HG03045 (cell line): ENCODE data around the gene DUOX1.
"Not testable (repeated sequence)": the region's sequence is repeated elsewhere in the genome, so short reads cannot be mapped to it uniquely, and the experiment has no call there.

Source experiments
- ATAC-seq: cut with Tn5 transposase; IDR thresholded peaks from one replicate; pipeline ENCODE4 v1.9.1; 2021; ENCODE audit warnings: mild to moderate bottlenecking, moderate library complexity; ENCODE audit not compliant: unreplicated experiment

Gene DUOX1

DNA sequence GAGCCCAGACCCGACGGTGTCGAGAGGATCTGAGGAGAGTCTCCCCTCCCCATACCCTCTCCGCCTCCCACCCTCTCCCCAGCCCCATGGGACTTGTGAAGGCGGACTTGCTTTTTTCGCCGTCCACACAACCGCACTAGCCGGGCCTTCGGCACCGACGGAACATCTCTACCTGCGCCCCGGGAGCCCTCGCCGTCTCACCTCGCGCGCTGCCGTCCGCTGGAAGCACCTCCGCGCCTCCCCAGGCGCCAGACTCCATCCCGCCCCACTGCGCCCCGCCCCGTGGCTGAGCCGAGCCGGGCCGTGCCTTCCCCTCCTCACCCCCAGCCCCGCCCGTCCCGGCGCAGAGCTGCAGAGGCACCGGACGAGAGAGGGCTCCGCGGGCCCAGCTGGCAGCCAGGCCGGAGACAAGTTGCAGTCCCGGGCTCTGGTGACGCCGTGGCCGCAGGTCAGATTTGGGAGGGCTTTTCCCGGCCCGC lies at the start of gene DUOX1, which contains the start of gene DUOXA1:
TSS of gene DUOX1 (plus strand) at position 344 of the 479 bp plus-strand sequence. CDS start 1,973 bp downstream, outside the sequence.
TSS of gene DUOXA1 (minus strand) at position 229 of the 479 bp plus-strand sequence. CDS start 6,865 bp downstream, outside the sequence.
- no peak for ATAC-seq

DNA sequence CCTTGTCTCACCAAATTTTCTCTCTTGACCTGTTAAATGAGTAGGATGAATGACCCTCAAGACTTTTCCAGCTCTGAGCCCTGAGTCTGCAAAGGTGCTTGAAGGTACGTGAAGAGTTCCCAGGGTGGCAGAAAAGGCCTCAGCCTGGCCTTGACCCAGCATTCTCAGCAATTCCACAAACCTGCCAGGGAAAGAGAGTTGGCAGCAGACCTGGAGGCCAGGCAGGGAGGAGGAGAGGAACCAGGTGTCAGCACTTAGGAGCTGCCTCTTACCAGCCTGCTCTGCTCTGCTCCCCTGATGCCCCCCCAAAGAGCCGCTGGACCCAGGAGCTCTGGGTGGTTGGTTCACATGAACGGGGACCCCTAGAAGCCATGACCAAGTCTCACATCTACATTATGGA lies 49.2 kb upstream of the DUOX1 start:
- not testable (repeated sequence) for ATAC-seq

- not testable (repeated sequence) for ATAC-seq
Observed at GRCh38 chr15:45082412-45082811, 47.4 kb upstream of the DUOX1 start.

GRCh38 chr15:45083223-45083622 lies 46.6 kb upstream of the DUOX1 start:
- no peak for ATAC-seq

DNA sequence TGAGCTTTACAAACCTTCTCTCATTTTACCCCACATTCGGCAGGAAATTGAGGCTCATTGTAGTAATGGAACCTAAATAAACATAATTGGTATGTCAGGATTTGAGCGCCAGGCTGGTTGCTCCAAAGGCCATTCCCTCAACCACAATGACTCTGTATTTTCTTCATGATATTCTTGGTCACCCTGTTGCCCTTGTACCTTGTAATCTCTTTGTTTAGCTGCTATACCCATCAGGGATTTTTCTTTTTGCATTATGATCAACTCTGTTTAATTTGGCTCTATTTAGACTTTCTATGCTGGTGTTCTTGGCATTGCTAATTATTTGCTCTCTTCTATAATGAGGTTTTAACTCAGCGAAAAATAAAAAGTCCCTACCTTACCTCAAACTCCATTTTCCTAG lies 45.6 kb upstream of the DUOX1 start:
- ATAC-seq, result no peak

- ATAC-seq, result no peak
Observed at GRCh38 chr15:45087513-45087912, 42.3 kb upstream of the DUOX1 start.

DNA sequence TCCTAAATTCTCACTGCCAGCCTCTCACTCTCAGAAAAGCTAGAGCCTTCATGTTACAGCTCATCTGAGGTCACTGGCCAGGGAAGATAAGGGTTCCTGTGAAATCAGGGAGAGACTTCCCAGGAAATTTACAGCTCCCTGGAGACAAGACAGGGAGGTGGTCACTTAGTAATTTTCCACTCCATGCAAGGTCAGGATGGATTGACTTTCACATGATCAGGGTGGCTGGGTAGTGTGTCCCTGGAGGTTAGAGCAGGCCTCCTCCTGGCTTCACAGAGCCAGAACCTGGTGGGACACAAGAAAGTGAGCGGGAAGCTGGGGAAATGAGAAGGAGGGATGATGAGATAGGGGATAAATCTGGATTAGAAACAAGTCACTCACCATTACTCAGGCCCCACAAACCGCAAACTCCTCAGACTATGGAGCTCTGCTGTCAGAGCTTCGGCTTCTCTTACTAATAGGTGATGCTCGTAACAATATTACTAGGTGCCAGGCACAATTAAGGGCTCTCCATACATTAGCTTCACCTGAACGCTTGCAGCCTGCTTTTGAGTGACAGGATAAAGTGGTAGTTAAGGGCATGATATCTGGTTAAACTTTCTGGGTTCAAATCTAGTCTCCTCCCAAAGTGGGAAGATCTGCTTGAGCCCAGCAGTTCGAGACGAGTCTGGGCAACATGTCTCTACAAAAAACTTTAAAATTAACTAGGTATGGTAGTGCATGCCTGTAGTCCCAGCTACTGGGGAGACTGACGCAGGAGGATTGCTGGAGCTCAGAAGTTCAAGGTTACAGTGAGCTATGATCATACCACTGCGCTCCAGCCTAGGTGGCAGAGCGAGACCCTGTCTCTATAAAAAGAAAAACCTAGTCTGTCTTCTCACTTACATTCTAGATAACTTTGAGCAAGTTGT lies 40.7 kb upstream of the DUOX1 start:
- no peak for ATAC-seq

DNA sequence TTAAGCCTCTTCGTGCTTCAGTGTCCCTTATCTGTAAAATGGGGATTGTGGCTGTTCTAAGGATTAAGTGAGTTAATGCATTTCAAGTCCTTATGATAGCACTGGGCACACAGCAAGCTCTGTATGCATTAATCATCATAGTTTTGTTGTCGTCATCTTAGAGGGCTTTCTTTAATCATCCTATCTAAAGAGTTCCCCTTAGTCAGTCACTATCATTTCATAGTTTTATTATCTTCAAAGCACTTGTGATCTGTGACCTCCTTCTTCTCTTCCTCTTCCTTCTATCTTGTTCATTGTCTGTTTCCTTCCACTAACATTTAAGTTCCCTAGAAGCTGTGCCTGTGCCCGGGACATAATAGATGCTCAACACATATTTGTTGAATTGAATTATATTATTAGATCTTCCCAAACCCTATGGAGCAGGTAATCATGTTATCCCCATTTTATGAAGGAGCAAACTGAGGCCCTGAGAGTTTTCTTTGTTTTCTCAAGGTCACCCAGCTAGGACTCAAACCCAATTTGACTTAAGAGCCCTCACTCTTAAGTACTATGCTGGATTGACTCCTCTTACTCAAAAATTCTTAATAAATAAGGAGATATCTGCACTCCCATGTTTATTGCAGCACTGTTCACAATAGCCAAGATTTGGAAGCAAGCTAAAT lies 40.0 kb upstream of the DUOX1 start:
- no peak for ATAC-seq

GRCh38 chr15:45091161-45091560 lies 38.6 kb upstream of the DUOX1 start:
- ATAC-seq, result no peak

DNA sequence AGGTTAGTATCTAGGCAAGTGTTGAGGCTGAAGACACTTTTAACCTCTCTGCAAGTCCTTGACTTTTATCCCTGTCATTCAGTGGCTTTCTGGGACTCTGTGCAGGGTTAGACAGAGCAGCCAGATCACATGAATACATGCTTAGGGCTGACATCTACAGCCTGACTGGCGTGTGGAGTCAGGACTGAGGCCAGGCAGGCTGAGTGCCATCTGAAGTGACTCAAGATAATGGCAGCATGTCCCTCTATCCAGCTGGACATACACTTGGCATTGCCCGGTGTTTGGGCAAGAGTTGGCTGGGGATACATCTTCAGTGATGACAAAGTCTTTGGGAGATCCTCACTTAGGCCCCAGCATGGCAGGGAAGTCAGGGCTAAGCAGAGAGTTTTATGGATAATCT lies 38.2 kb upstream of the DUOX1 start:
- no peak for ATAC-seq

DNA sequence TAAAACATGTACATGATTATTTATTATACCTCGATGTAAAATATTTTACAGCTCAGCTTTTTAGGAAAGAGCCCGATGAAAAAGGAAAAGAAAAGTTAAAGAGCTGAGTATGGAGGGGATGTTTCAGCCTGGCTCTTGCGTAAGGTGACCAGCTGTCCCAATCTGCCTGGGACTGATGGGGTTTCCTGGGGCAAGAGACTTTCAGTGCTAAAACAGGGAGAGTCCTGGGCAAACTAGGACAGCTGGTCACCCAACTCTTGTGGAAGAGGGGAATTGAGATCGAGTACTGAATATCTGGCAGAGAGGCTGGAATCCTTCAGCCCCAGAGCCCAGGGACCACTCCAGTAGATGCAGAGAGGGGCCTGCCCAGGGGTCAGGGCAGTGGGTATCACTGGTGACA lies 36.8 kb upstream of the DUOX1 start:
- ATAC-seq, result no peak

- ATAC-seq, result no peak
Observed at GRCh38 chr15:45093622-45094357, 36.0 kb upstream of the DUOX1 start.

DNA sequence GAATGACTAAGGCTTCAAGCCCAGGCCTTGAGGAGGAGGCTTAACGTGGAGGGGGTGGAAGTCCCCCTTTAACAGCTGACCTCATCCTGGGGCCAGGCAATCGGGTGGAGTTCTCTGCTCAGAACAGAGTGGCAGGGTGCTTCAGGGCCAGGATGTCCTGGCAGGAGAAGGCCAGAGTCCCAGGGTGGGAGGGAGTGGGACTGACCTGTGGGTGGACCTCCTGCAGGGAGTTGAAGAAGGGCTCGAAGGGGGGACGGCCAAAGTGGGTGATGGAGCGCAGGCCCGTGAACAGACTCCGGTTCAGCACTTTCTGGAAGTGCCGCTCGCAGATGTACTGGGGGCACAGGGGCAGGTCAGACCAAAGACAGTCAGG lies 35.5 kb upstream of the DUOX1 start:
- ATAC-seq, result no peak

GRCh38 chr15:45095661-45096060 lies 34.1 kb upstream of the DUOX1 start:
- no peak for ATAC-seq

DNA sequence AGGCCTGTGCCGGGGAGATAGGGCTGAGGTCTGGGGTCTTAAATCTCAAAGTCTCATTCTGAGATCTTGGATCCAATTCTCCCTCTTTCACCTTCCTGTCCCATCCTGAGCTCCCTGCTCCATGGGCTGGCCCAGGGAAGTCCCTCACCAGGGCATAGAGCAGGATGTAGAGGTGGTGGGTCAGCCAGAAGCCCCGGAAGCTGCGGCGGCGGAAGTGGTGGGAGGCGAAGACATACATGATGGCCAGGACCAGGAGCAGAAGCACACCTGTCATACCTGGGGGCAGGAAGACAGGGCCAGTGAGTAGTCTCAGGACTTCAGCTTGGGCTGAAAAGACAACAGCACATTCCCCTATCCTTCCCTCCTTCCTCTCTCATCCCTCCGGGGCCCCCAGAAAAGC lies 32.3 kb upstream of the DUOX1 start:
- ATAC-seq, result no peak

- ATAC-seq, result no peak
Observed at GRCh38 chr15:45099549-45100165, 30.1 kb upstream of the DUOX1 start.

DNA sequence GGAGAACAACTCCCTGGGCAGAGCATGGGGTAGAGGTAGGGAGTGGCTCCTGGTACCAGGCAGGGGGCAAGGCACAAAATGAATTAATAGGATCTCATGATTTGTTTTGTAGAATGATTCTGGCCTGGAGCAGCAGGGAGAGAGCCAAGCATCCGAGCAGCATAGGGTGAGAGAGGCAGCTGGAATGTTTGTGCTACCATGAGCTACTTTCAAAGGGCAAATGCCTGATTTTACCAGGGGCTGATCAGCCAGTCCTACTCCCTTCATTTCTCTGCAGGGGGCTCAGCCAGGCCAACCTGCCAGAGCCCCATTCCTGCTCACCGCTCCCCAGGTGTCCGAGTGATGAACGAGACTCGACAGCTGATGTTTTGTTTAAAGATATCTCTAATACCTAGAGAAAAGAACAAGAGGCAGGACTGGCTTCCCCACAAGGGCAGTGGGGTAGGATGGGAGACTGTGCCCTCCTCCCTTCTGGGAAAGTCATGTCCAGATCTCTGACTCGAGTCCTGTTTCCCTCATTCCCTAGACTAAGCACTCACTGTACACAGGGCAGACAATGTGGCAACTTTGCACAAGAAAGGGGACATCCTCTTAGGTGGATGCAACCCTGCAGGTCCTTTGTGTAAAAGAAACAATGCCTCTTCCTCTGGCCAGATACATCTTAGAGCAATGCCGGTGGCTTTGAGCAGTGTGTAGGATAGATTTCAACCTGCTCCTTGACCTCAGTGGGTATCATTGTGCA lies 28.7 kb upstream of the DUOX1 start:
- ATAC-seq, result no peak

DNA sequence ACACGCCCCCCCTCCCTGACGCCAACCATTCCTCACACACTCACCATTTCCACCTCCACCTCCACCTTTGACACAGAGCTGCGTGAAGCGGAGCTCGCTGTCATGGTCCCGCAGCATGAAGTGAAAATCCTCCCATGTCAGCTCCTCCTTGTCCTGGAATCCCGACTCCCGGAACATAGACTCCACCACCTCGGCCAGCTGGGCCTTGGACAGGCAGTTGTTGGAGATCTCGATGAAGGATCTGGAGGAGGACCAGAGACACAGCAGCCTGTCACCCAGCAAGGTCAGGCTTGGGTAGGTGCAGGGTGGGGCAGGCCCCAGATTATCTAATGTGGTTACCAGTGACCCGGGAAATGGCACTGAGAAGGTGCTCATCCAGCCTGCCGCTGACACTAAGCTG lies 28.0 kb upstream of the DUOX1 start:
- ATAC-seq, result no peak

- no peak for ATAC-seq
Observed at GRCh38 chr15:45102226-45102625, 27.6 kb upstream of the DUOX1 start.

- not testable (repeated sequence) for ATAC-seq
Observed at GRCh38 chr15:45104170-45104569, 25.6 kb upstream of the DUOX1 start.
